NB4 (cell line): ENCODE data around the gene ITSN1.

Experiments used
- DNase-seq: peaks from one replicate; pipeline ENCODE4 v3.0.0; 2010; ENCODE audit warnings: low read depth
- H3K4me3 ChIP-seq: one replicate; pipeline ENCODE4 v1.5.1; 2011; ENCODE audit warnings: mild to moderate bottlenecking, low read depth, low read length, moderate library complexity
- MYC ChIP-seq: IDR thresholded peaks from 2 replicates; pipeline ENCODE4 v1.6.1; 2011; ENCODE audit warnings: low read depth, low read length
- POLR2A ChIP-seq: IDR thresholded peaks from 2 replicates; pipeline ENCODE4 v1.6.1; 2011; ENCODE audit warnings: mild to moderate bottlenecking; ENCODE audit not compliant: insufficient read length; ENCODE audit errors: extremely low read depth
- TF ChIP-seq, protein P1 (sequence below): IDR thresholded peaks from one replicate; pipeline ENCODE4 v1.5.1; 2012; ENCODE audit warnings: low read depth, low read length
- TF ChIP-seq, protein P2 (sequence below): IDR thresholded peaks from 2 replicates; pipeline ENCODE4 v1.6.1; 2011; ENCODE audit warnings: low read depth, low read length

The ITSN1 gene

DNA sequence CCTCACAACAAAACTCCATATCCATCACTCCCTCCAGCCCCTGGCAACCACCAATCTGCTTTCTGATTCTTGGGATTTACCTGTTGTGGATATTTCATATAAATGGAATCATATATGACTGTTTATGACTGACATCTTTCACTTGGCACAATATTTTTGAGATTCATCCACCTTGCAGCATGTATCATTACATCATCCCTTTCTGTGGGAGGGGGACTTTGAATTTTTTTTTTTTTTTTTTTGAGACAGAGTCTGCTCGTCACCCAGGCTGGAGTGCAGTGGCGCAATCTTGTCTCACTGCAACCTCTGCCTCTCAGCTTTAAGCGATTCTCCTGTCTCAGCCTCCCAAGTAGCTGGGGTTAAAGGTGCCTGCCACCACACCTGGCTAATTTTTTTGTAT lies 128.2 kb downstream of the ITSN1 start:
- no peak for DNase-seq
- H3K4me3 ChIP-seq, result no peak overlapping the region
- TF ChIP-seq POLR2A (no peak), MYC (no peak)
- TF ChIP-seq, protein P1, sequence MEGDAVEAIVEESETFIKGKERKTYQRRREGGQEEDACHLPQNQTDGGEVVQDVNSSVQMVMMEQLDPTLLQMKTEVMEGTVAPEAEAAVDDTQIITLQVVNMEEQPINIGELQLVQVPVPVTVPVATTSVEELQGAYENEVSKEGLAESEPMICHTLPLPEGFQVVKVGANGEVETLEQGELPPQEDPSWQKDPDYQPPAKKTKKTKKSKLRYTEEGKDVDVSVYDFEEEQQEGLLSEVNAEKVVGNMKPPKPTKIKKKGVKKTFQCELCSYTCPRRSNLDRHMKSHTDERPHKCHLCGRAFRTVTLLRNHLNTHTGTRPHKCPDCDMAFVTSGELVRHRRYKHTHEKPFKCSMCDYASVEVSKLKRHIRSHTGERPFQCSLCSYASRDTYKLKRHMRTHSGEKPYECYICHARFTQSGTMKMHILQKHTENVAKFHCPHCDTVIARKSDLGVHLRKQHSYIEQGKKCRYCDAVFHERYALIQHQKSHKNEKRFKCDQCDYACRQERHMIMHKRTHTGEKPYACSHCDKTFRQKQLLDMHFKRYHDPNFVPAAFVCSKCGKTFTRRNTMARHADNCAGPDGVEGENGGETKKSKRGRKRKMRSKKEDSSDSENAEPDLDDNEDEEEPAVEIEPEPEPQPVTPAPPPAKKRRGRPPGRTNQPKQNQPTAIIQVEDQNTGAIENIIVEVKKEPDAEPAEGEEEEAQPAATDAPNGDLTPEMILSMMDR, result no peak
- TF ChIP-seq, protein P2, sequence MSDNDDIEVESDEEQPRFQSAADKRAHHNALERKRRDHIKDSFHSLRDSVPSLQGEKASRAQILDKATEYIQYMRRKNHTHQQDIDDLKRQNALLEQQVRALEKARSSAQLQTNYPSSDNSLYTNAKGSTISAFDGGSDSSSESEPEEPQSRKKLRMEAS, result no peak

DNA sequence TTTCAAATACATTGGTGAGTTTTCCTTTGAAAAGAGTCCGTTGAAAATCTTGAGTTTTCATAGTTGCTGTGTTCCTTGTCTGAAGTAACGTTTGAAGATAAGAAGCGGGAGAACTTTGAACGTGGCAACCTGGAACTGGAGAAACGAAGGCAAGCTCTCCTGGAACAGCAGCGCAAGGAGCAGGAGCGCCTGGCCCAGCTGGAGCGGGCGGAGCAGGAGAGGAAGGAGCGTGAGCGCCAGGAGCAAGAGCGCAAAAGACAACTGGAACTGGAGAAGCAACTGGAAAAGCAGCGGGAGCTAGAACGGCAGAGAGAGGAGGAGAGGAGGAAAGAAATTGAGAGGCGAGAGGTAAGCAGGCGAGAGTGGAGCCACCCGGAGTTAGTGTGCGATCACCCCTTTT lies 129.7 kb downstream of the ITSN1 start:
- TF ChIP-seq MYC (no peak), POLR2A (no peak)
- TF ChIP-seq, protein P2, result no peak
- TF ChIP-seq, protein P1, result no peak

DNA sequence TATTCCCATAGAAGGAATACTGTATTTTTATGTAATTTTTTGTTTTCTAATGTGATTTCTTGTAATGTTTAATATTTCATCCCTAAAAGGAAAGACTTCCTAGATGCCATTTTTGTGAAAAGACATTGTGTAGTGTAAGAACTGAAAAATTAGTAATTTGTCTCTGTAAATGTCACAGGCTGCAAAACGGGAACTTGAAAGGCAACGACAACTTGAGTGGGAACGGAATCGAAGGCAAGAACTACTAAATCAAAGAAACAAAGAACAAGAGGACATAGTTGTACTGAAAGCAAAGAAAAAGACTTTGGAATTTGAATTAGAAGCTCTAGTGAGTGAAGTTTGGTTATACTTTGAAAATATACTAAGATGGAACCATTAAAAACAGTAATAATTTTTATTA lies 132.2 kb downstream of the ITSN1 start:
- TF ChIP-seq, protein P2, result no peak
- no peak for TF ChIP-seq MYC
- TF ChIP-seq, protein P1, result no peak
- no peak for TF ChIP-seq POLR2A
- H3K4me3 ChIP-seq, result no peak overlapping the region
- no peak for DNase-seq

More for the DNA sequence above, 129.7 kb downstream of the ITSN1 start:
- DNase-seq, result no peak
- H3K4me3 ChIP-seq, result no peak overlapping the region

DNA sequence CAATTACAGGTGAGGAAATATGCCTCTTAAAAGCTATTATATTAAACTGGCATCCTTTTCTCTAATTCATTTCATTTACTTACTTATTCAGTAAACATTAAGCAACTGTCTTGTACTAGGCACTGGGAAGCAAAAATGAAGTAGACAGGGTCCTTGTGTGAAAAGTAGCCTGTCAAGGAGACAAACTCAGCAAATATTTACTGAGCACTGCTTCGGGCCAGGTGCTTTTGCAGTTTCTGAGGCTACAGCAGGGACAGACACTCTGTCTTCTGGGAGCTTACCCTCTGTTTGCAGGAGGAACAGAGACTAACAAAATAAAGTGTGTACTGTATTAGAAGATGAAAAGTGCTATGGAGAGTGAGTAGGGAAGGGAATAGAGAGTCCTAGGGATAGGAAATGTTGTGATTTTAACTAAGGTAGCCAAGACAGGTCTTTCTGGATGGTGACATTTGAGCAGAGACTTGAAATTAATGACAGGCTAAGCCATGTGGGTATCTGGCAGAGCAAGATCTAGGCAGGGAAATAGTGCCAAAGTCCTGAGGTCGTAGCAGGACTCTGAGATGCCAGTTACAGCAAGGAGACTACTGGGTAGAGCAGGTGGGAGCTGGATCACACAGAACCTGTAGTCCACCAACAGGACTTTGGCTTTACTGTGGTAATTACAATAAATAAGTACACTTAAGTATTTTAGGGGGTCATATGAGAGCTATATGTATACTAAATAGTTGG lies 133.0 kb downstream of the ITSN1 start:
- TF ChIP-seq, protein P2, result no peak
- no peak overlapping the region for H3K4me3 ChIP-seq
- no peak for DNase-seq

DNA sequence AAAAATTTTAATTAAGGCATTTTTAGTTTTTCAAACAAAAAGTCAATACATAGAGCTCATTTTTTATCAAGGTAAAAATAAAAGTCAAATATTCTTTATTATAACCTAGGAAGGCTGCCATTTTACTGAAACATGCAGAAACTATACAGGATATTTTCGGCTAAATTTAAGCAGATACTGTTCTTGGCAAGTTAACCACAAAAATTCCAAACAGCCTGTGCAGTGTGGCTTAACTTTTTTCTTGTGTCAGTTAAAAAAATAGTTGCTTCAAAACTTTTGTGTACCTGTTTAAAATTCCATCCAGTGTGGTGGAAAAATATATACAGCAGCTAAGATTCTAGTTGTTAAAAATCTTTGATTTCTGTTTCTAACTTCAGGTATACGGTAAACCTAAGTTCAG lies 138.3 kb downstream of the ITSN1 start:
- H3K4me3 ChIP-seq, result no peak overlapping the region
- DNase-seq, result no peak
- TF ChIP-seq, protein P1, result no peak
- TF ChIP-seq MYC, result no peak
- TF ChIP-seq POLR2A, result no peak
- TF ChIP-seq, protein P2, result no peak

DNA sequence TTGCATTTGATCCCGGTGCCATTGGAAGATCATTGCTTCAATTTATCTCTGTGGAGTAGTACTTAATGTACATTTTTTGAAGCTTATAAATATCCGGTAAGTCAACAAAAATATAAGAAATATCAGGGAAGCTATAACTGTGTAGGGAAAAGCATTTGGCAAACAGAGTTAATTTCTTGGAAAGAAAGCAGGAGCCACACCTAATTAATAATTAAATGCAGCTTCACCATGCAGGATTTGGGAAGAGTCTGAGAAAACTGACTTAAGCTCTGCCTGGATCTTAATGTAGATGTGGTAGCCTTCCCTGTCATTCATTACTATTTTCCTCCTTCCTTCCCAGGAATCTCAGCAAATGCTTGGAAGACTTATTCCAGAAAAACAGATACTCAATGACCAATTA lies 138.8 kb downstream of the ITSN1 start:
- no peak for DNase-seq
- no peak overlapping the region for H3K4me3 ChIP-seq
- TF ChIP-seq, protein P1, result no peak
- TF ChIP-seq MYC (no peak), POLR2A (no peak)
- TF ChIP-seq, protein P2, result no peak
